ENCODE results near the gene ATP4B. TPM values are rescaled to one million over a fixed set of nuclear protein-coding genes. Genes with fewer than 3 reads are reported as not detected.

ATP4B gene
- total RNA-seq, 1 experiment from 2014 or later, result not detected

GRCh38 chr13:113632706-113633484 is 25.1 kb downstream of the ATP4B start:
- Histone ChIP-seq H3K36me3 (ENCODE audit: insufficient read depth, low read length, poor library complexity, severe bottlenecking) (peaks cover 65% of the 10 kb centered on the region), H3K27me3 (replicated peaks; ENCODE audit: insufficient read depth, low read depth, low read length, poor library complexity) (no peaks in the 10 kb centered on the region), H3K27ac (ENCODE audit: low read depth, low read length, poor library complexity, severe bottlenecking) (no peak overlapping the region), H3K4me3 (ENCODE audit: low read depth, low read length, poor library complexity, severe bottlenecking) (no peak overlapping the region), H3K9me3 (ENCODE audit: low read depth, low read length, poor library complexity, severe bottlenecking) (no peaks in the 10 kb centered on the region), H3K4me1 (ENCODE audit: insufficient read depth, low read length, poor library complexity, severe bottlenecking) (no peaks in the 10 kb centered on the region)
- no peak for TF ChIP-seq CTCF (conservative IDR thresholded peaks at IDR 0.05; ENCODE audit: low read depth, low read length)
- TF ChIP-seq EZH2 (IDR thresholded peaks at IDR 0.05; ENCODE audit: borderline replicate concordance, low read depth, low read length, poor library complexity, severe bottlenecking), result no peak
- POLR2A ChIA-PET (ENCODE audit: low non-redundant PET), result no interaction called here
- intact Hi-C loops (cut with micrococcal nuclease; ENCODE audit: unreplicated experiment), result no loop called here
- CTCF ChIA-PET, result no interaction called here
- no peak for DNase-seq (ENCODE audit: low spot score)
- BruUV-seq (replicated peaks), result no TSS peak

GRCh38 chr13:113631341-113632095 is 26.5 kb downstream of the ATP4B start:
- no peak overlapping the region for H3K27ac ChIP-seq (ENCODE audit: low read depth, low read length, poor library complexity, severe bottlenecking)
- TF ChIP-seq EZH2 (IDR thresholded peaks at IDR 0.05; ENCODE audit: borderline replicate concordance, low read depth, low read length, poor library complexity, severe bottlenecking), result no peak
- TF ChIP-seq CTCF (conservative IDR thresholded peaks at IDR 0.05; ENCODE audit: low read depth, low read length), result no peak
- ChIA-PET POLR2A (ENCODE audit: low non-redundant PET) (no interaction called here), CTCF (no interaction called here)
- no peak overlapping the region for H3K4me3 ChIP-seq (ENCODE audit: low read depth, low read length, poor library complexity, severe bottlenecking)
- peaks cover 6% of the 10 kb centered on the region for H3K4me1 ChIP-seq (ENCODE audit: insufficient read depth, low read length, poor library complexity, severe bottlenecking)
- peaks cover 51% of the 10 kb centered on the region for H3K36me3 ChIP-seq (ENCODE audit: insufficient read depth, low read length, poor library complexity, severe bottlenecking)
- intact Hi-C loops (cut with micrococcal nuclease; ENCODE audit: unreplicated experiment), result no loop called here
- no peaks in the 10 kb centered on the region for H3K27me3 ChIP-seq (replicated peaks; ENCODE audit: insufficient read depth, low read depth, low read length, poor library complexity)
- H3K9me3 ChIP-seq (ENCODE audit: low read depth, low read length, poor library complexity, severe bottlenecking), result no peaks in the 10 kb centered on the region
- DNase-seq (ENCODE audit: low spot score), result no peak
- BruUV-seq (replicated peaks), result no TSS peak

- no peak for DNase-seq (ENCODE audit: low spot score)
- Histone ChIP-seq H3K36me3 (ENCODE audit: insufficient read depth, low read length, poor library complexity, severe bottlenecking) (peaks cover 44% of the 10 kb centered on the region), H3K4me1 (ENCODE audit: insufficient read depth, low read length, poor library complexity, severe bottlenecking) (peaks cover 8% of the 10 kb centered on the region), H3K27ac (ENCODE audit: low read depth, low read length, poor library complexity, severe bottlenecking) (no peak overlapping the region), H3K9me3 (ENCODE audit: low read depth, low read length, poor library complexity, severe bottlenecking) (no peaks in the 10 kb centered on the region), H3K4me3 (ENCODE audit: low read depth, low read length, poor library complexity, severe bottlenecking) (no peak overlapping the region), H3K27me3 (replicated peaks; ENCODE audit: insufficient read depth, low read depth, low read length, poor library complexity) (no peaks in the 10 kb centered on the region)
- intact Hi-C loops (cut with micrococcal nuclease; ENCODE audit: unreplicated experiment), result no loop called here
- TF ChIP-seq CTCF (conservative IDR thresholded peaks at IDR 0.05; ENCODE audit: low read depth, low read length) (no peak), EZH2 (IDR thresholded peaks at IDR 0.05; ENCODE audit: borderline replicate concordance, low read depth, low read length, poor library complexity, severe bottlenecking) (no peak)
- BruUV-seq (replicated peaks), result no TSS peak
- CTCF ChIA-PET, result no interaction called here
- POLR2A ChIA-PET (ENCODE audit: low non-redundant PET), result no interaction called here
These were observed 27.2 kb downstream of the ATP4B start for GRCh38 chr13:113630804-113631203.

Data from A673 (cell line).